GM12891 (cell line): ENCODE results near the gene PCDH12.

Source experiments
- DNase-seq: peaks from one replicate; pipeline ENCODE4 v3.0.0; 2011; ENCODE audit warnings: low spot score; ENCODE audit not compliant: insufficient read length
- FAIRE-seq: peaks from 2 replicates; lab custom pipeline; 2011; peaks lifted over from hg19 to GRCh38; lab: Jason Lieb, UNC
- PAX5 ChIP-seq: IDR thresholded peaks from 2 replicates; pipeline ENCODE4 v1.6.1; 2011; ENCODE audit warnings: low read length, moderate library complexity, mild to moderate bottlenecking; ENCODE audit not compliant: insufficient read depth, severe bottlenecking
- POLR2A ChIP-seq: IDR thresholded peaks from 2 replicates; pipeline ENCODE4 v1.6.1; 2011; ENCODE audit warnings: low read depth, low read length, control low read depth
- POLR2AphosphoS5 ChIP-seq: IDR thresholded peaks from 2 replicates; pipeline ENCODE4 v1.6.1; 2011; ENCODE audit warnings: low read depth, low read length, control low read depth
- POU2F2 ChIP-seq: IDR thresholded peaks from 2 replicates; pipeline ENCODE4 v1.6.1; 2011; ENCODE audit warnings: low read depth, mild to moderate bottlenecking, control low read depth, low read length, moderate library complexity
- SPI1 ChIP-seq: IDR thresholded peaks from 2 replicates; pipeline ENCODE4 v1.6.1; 2011; ENCODE audit warnings: low read depth, low read length, control low read depth
- TAF1 ChIP-seq: IDR thresholded peaks from 2 replicates; pipeline ENCODE4 v1.6.1; 2011; ENCODE audit warnings: low read depth, low read length, control low read depth

Gene PCDH12

DNA sequence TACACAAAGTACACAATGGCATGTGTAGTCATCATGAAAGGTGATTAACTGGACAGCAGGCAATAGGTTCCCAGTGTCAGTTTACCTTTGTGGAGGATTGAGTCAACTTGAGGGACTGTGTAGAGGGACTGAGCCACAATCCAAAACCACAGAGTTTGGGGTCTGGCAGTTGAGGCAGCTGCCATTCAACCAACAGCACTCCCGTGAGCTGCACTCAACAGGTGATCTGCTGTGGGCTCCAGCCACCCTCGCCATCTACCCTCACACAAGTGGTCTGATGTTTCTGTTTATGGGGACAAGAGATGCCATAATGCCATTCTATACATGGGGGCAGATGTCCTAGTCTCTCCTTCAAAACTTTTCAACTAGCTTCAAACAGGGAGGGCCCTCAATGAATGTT is 37.2 kb downstream of the PCDH12 start:
- TF ChIP-seq PAX5 (no peak), POLR2AphosphoS5 (no peak), TAF1 (no peak)
- FAIRE-seq = no peak
- DNase-seq = no peak

- FAIRE-seq (no peak), DNase-seq (no peak)
- TF ChIP-seq POU2F2 (no peak), POLR2A (no peak), SPI1 (no peak)
These were observed 38.5 kb downstream of the PCDH12 start for GRCh38 chr5:141919218-141920119.

- FAIRE-seq = peak; percentile 5
- DNase-seq = no peak
- TF ChIP-seq POLR2A (no peak), POLR2AphosphoS5 (no peak), PAX5 (no peak), POU2F2 (no peak), TAF1 (no peak), SPI1 (no peak)
These were observed 40.2 kb downstream of the PCDH12 start for GRCh38 chr5:141917760-141918159.

- no peak for DNase-seq
- peak; percentile 83 for TF ChIP-seq SPI1
- TF ChIP-seq POLR2AphosphoS5 = no peak
- peak; percentile 69 for FAIRE-seq
These were observed 41.5 kb downstream of the PCDH12 start for GRCh38 chr5:141916522-141916921.

DNA sequence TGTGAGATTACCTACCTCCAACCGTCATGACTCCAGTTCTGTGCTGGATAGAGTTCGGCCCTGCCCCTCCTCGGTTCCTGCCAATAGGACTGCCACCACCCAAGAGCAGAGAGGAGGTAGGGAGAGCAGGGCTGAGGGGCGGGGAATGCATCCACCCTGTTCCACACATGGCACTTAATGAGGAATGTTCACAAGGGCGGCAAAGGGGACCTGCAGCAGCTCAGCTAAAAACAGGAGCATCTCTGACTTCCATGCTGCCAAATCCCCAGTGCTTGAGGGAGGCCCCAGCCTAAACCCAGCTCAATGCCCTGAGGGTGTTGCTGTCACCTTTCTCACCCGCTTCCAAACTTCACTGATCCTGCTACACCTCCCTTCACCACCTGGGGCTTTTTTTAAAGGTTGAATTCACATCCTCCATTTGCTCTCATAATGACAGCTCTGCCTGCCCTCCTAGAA is 42.1 kb downstream of the PCDH12 start:
- TF ChIP-seq SPI1 (no peak), POLR2AphosphoS5 (no peak), POLR2A (no peak), PAX5 (no peak), POU2F2 (no peak), TAF1 (no peak)
- DNase-seq = peak; percentile 37
- FAIRE-seq = peak; percentile 43

- no peak for DNase-seq
- TF ChIP-seq POU2F2 (no peak), SPI1 (no peak), POLR2AphosphoS5 (no peak), PAX5 (no peak), TAF1 (no peak), POLR2A (no peak)
- no peak for FAIRE-seq
These were observed 43.2 kb downstream of the PCDH12 start for GRCh38 chr5:141914797-141915196.

GRCh38 chr5:141914199-141914743 is 43.7 kb downstream of the PCDH12 start:
- peak; percentile 47 for DNase-seq
- TF ChIP-seq POLR2AphosphoS5 (no peak), PAX5 (no peak), SPI1 (0 out of 2 replicates have a peak, but pooled peaks have one; percentile 8)
- peak; percentile 89 for FAIRE-seq

- no peak for FAIRE-seq
- TF ChIP-seq PAX5 (no peak), SPI1 (peak; percentile 27; the same call in 1 of the 2 replicates), POU2F2 (no peak), POLR2AphosphoS5 (no peak), POLR2A (no peak), TAF1 (no peak)
These were observed 44.3 kb downstream of the PCDH12 start for GRCh38 chr5:141913560-141914198.

DNA sequence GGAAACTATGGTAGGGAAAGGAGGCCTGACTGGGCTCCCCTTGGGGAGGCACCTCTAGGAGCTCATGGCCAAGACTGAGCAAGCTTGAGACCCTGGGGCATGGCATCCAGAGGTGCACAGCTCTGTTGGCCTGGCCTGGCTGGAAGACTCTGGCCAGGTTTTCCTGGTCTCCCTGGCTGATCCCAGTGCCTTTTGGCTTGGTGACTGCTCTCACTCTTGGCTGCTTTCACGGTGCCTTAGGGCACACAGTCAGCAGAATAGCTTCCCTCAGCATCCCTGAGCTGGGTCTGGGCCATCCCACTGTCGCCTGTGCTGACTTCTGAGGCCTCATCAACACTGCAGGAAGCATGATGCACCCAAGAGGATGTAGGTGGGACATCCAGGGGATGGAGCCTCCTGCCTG is 47.7 kb downstream of the PCDH12 start:
- DNase-seq (no peak), FAIRE-seq (no peak)
- no peak for TF ChIP-seq TAF1

More at GRCh38 chr5:141913560-141914198, 44.3 kb downstream of the PCDH12 start:
- no peak for DNase-seq

- FAIRE-seq (no peak), DNase-seq (no peak)
- TF ChIP-seq POLR2A (no peak), TAF1 (no peak)
These were observed 48.8 kb downstream of the PCDH12 start for GRCh38 chr5:141909212-141909611.
